Measurements from ENCODE around the gene ADGRG1.

ADGRG1 gene

GRCh38 chr16:57606847-57607501, 21.5 kb upstream of the ADGRG1 start:
- DNase-seq = no peak

GRCh38 chr16:57607676-57608461, 20.6 kb upstream of the ADGRG1 start:
- no peak for DNase-seq

GRCh38 chr16:57608462-57609113, 19.8 kb upstream of the ADGRG1 start:
- DNase-seq = no peak

GRCh38 chr16:57609541-57610401, 18.7 kb upstream of the ADGRG1 start:
- no peak for DNase-seq

GRCh38 chr16:57610611-57611010, 17.8 kb upstream of the ADGRG1 start:
- DNase-seq = no peak

- DNase-seq = no peak
Observed at GRCh38 chr16:57611181-57611580, 17.2 kb upstream of the ADGRG1 start.

GRCh38 chr16:57611706-57612105, 16.7 kb upstream of the ADGRG1 start:
- DNase-seq = no peak

- DNase-seq = no peak
Observed at GRCh38 chr16:57612494-57612893, 15.9 kb upstream of the ADGRG1 start.

- DNase-seq = no peak
Observed at GRCh38 chr16:57613514-57613913, 14.9 kb upstream of the ADGRG1 start.

- DNase-seq = no peak
Observed at GRCh38 chr16:57614536-57614935, 13.9 kb upstream of the ADGRG1 start.

- DNase-seq = no peak
Observed at GRCh38 chr16:57614944-57615343, 13.5 kb upstream of the ADGRG1 start.

GRCh38 chr16:57615813-57616212, 12.6 kb upstream of the ADGRG1 start:
- DNase-seq = no peak

GRCh38 chr16:57616241-57616640, 12.2 kb upstream of the ADGRG1 start:
- no peak for DNase-seq

- no peak for DNase-seq
Observed at GRCh38 chr16:57616876-57617275, 11.6 kb upstream of the ADGRG1 start.

GRCh38 chr16:57617604-57618111, 10.8 kb upstream of the ADGRG1 start:
- DNase-seq = no peak

GRCh38 chr16:57618296-57619132, 9.9 kb upstream of the ADGRG1 start:
- DNase-seq = no peak

- no peak for DNase-seq
Observed at GRCh38 chr16:57619133-57619605, 9.3 kb upstream of the ADGRG1 start.

GRCh38 chr16:57619606-57620334, 8.7 kb upstream of the ADGRG1 start:
- peak; percentile 77 for DNase-seq

- DNase-seq = no peak
Observed at GRCh38 chr16:57620335-57621231, 7.8 kb upstream of the ADGRG1 start.
